ENCODE results near the gene LSM14A.
A peak's percentile ranks its signal among the peaks of the same experiment; 100 is the strongest.

The LSM14A gene

DNA sequence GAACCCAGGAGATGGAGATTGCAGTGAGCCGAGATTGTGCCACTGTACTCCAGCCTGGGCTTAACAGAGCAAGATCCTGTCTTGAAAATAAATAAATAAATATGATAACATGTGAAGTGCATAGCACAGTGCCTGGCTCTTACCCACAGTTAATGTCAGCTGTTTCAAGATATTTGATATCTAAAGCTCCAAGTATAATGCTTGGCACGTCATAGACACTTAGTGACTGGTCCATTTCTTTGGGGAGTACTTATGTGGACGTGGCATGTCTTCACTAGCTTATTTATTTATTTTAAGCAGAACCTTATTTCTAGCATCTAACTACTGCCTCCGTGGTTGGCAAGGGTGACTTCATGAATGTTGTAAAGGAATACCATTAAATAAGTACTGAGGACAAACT is 100.8 kb downstream of the LSM14A start:
- no peaks in the 10 kb centered on the region for H3K27me3 ChIP-seq (ENCODE audit: insufficient read depth, low read length)
- no peaks in the 10 kb centered on the region for H3K36me3 ChIP-seq (ENCODE audit: insufficient read depth, low read length)
- no peak overlapping the region for H3K4me3 ChIP-seq (ENCODE audit: low read depth, low read length)
- H3K79me2 ChIP-seq (ENCODE audit: control insufficient read depth, insufficient read depth, low read length, unreplicated experiment) = peaks cover 23% of the 10 kb centered on the region
- no peak overlapping the region for H2AFZ ChIP-seq (ENCODE audit: low read length, unreplicated experiment)
- no peak overlapping the region for H3K27ac ChIP-seq (ENCODE audit: low read depth, low read length)
- H3K4me1 ChIP-seq (ENCODE audit: control insufficient read depth, insufficient read depth, low read length, unreplicated experiment) = peaks cover 19% of the 10 kb centered on the region

DNA sequence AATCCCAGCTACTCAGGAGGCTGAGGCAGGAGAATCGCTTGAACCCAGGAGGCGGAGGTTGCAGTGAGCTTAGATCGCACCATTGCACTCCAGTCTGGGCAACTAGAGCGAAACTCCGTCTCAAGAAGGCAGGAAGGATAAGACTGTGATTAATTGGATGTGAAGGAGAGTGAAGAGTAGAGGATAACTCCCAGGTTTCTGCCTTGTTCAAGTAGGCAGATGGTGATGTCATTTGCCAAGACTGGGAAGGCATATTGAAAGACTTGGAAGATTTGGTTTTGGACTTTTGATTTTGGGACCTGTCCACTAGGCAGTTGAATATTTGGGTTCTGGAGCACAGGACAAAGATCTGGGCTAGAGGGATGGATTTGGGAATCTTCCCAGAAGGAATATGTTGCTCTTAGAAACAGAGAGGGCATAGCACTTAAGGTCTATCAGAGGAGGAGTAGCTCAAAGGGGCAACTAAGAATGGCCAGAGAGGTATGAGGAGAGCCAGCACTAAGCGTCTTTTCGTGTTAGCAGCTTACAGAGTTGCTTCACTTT is 102.1 kb downstream of the LSM14A start:
- Histone ChIP-seq H3K79me2 (ENCODE audit: control insufficient read depth, insufficient read depth, low read length, unreplicated experiment) (peaks cover 23% of the 10 kb centered on the region), H2AFZ (ENCODE audit: low read length, unreplicated experiment) (peak overlapping the region; percentile 75), H3K4me1 (ENCODE audit: control insufficient read depth, insufficient read depth, low read length, unreplicated experiment) (peaks cover 19% of the 10 kb centered on the region), H3K27me3 (ENCODE audit: insufficient read depth, low read length) (no peaks in the 10 kb centered on the region), H3K36me3 (ENCODE audit: insufficient read depth, low read length) (no peaks in the 10 kb centered on the region), H3K4me3 (ENCODE audit: low read depth, low read length) (peak overlapping the region; percentile 71), H3K27ac (ENCODE audit: low read depth, low read length) (peak overlapping the region; percentile 86)

GRCh38 chr19:34274827-34275625 is 102.7 kb downstream of the LSM14A start:
- H3K4me1 ChIP-seq (ENCODE audit: control insufficient read depth, insufficient read depth, low read length, unreplicated experiment) = peaks cover 14% of the 10 kb centered on the region
- peak overlapping the region; percentile 71 for H3K4me3 ChIP-seq (ENCODE audit: low read depth, low read length)
- H3K36me3 ChIP-seq (ENCODE audit: insufficient read depth, low read length) = no peaks in the 10 kb centered on the region
- H3K79me2 ChIP-seq (ENCODE audit: control insufficient read depth, insufficient read depth, low read length, unreplicated experiment) = peaks cover 19% of the 10 kb centered on the region
- H3K27ac ChIP-seq (ENCODE audit: low read depth, low read length) = peak overlapping the region; percentile 86
- no peaks in the 10 kb centered on the region for H3K27me3 ChIP-seq (ENCODE audit: insufficient read depth, low read length)
- peak overlapping the region; percentile 75 for H2AFZ ChIP-seq (ENCODE audit: low read length, unreplicated experiment)

DNA sequence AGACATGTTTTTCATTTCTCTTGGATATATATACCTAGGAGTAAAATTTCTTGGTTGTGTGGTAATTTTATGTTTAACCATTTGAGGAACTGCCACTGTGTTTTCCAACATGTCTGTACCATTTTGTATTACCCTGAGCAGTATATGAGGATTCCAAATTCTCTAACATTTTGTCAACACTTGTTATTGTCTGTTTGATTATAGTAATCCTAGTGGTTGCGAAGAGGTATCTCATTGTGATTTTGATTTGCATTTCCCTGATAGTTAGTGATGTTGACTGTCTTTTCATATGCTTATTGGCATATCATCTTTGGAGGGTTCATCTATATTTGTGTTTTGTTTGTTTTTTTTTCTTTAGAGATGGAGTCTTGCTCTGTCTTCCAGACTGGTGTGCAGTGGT is 103.4 kb downstream of the LSM14A start:
- no peak overlapping the region for H3K4me3 ChIP-seq (ENCODE audit: low read depth, low read length)
- H3K27ac ChIP-seq (ENCODE audit: low read depth, low read length) = peak overlapping the region; percentile 86; the same call in 1 of the 2 replicates
- H3K79me2 ChIP-seq (ENCODE audit: control insufficient read depth, insufficient read depth, low read length, unreplicated experiment) = peaks cover 20% of the 10 kb centered on the region
- H2AFZ ChIP-seq (ENCODE audit: low read length, unreplicated experiment) = no peak overlapping the region
- H3K27me3 ChIP-seq (ENCODE audit: insufficient read depth, low read length) = no peaks in the 10 kb centered on the region
- H3K4me1 ChIP-seq (ENCODE audit: control insufficient read depth, insufficient read depth, low read length, unreplicated experiment) = peaks cover 9% of the 10 kb centered on the region
- H3K36me3 ChIP-seq (ENCODE audit: insufficient read depth, low read length) = no peaks in the 10 kb centered on the region

GRCh38 chr19:34276614-34277013 is 104.3 kb downstream of the LSM14A start:
- Histone ChIP-seq H3K4me3 (ENCODE audit: low read depth, low read length) (no peak overlapping the region), H3K36me3 (ENCODE audit: insufficient read depth, low read length) (no peaks in the 10 kb centered on the region), H3K79me2 (ENCODE audit: control insufficient read depth, insufficient read depth, low read length, unreplicated experiment) (peaks cover 20% of the 10 kb centered on the region), H2AFZ (ENCODE audit: low read length, unreplicated experiment) (no peak overlapping the region), H3K4me1 (ENCODE audit: control insufficient read depth, insufficient read depth, low read length, unreplicated experiment) (peaks cover 9% of the 10 kb centered on the region), H3K27me3 (ENCODE audit: insufficient read depth, low read length) (no peaks in the 10 kb centered on the region), H3K27ac (ENCODE audit: low read depth, low read length) (no peak overlapping the region)

DNA sequence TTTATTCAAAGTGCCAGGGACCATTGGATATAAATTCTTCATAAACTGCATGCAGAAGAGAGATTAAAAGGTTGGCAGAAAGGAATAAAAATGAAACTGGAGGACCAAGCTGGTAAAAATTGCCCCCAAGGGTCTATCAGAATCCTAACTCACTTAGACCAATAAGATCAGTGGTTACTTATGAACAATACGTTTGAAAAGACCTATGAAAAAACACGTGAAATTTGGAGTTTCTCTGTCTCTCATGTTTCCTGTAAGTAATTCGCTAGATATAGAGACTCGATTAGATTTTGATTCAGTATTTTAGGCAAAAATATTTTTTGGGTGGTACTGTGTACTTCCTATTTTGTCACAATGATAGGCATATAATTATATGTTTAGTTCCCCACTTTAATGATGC is 104.9 kb downstream of the LSM14A start:
- H3K4me1 ChIP-seq (ENCODE audit: control insufficient read depth, insufficient read depth, low read length, unreplicated experiment) = peaks cover 9% of the 10 kb centered on the region
- H3K27ac ChIP-seq (ENCODE audit: low read depth, low read length) = no peak overlapping the region
- H3K27me3 ChIP-seq (ENCODE audit: insufficient read depth, low read length) = no peaks in the 10 kb centered on the region
- peaks cover 20% of the 10 kb centered on the region for H3K79me2 ChIP-seq (ENCODE audit: control insufficient read depth, insufficient read depth, low read length, unreplicated experiment)
- H2AFZ ChIP-seq (ENCODE audit: low read length, unreplicated experiment) = no peak overlapping the region
- H3K36me3 ChIP-seq (ENCODE audit: insufficient read depth, low read length) = no peaks in the 10 kb centered on the region
- no peak overlapping the region for H3K4me3 ChIP-seq (ENCODE audit: low read depth, low read length)

DNA sequence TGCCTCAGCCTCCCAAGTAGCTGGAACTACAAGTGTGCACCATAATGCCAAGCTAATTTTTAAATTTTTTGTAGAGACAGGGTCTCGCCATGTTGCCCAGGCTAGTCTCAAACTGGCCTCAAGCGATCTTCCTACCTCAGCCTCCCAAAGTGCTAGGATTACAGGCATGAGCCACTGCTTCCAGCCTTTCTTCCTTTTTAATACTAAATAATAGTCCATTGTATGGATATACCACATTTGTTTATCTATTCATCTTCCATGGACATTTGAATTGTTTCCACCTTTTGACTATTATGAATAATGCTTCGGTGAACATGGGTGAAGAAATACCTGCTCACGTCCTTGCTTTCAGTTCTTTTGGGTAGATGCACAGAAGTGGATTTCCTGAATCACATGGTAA is 106.5 kb downstream of the LSM14A start:
- H3K27ac ChIP-seq (ENCODE audit: low read depth, low read length) = no peak overlapping the region
- H3K4me1 ChIP-seq (ENCODE audit: control insufficient read depth, insufficient read depth, low read length, unreplicated experiment) = peaks cover 5% of the 10 kb centered on the region
- no peaks in the 10 kb centered on the region for H3K36me3 ChIP-seq (ENCODE audit: insufficient read depth, low read length)
- peaks cover 15% of the 10 kb centered on the region for H3K79me2 ChIP-seq (ENCODE audit: control insufficient read depth, insufficient read depth, low read length, unreplicated experiment)
- H2AFZ ChIP-seq (ENCODE audit: low read length, unreplicated experiment) = no peak overlapping the region
- H3K27me3 ChIP-seq (ENCODE audit: insufficient read depth, low read length) = no peaks in the 10 kb centered on the region
- no peak overlapping the region for H3K4me3 ChIP-seq (ENCODE audit: low read depth, low read length)
